Gastrocnemius medialis (tissue), 4 donors: ENCODE results near the gene TTLL5. TPM values are rescaled to one million over a fixed set of nuclear protein-coding genes. Genes with fewer than 3 reads are reported as not detected.

Source experiments
- ATAC-seq, 2 donors: fragments of 150-250 bp; one replicate each; pipeline ENCODE4 v1.9.1; 2016
- DNase-seq, 2 donors: peaks; one replicate each; pipeline ENCODE4 v3.0.0-alpha.2; 2019
- H3K27ac ChIP-seq, 4 donors: fragments of 200-600 bp; sonication (generic); 1 replicate in 1 of 4; 2 replicates in 3 of 4; pipeline ENCODE4 v1.5.1; 2016 to 2018; ENCODE audit warnings: mild to moderate bottlenecking in 2 of 4, moderate library complexity in 1 of 4
- H3K27me3 ChIP-seq, 3 donors: fragments of 200-600 bp; sonication (generic) in 2 of 3; 1 replicate in 1 of 3; 2 replicates in 2 of 3; pipeline versions ENCODE4 v1.5.1 to v1.6.0; 2016 to 2019; ENCODE audit warnings: mild to moderate bottlenecking in 1 of 3, moderate library complexity in 1 of 3
- H3K36me3 ChIP-seq, 2 donors: fragments of 200-600 bp; sonication (generic) in 1 of 2; one replicate each; pipeline ENCODE4 v1.5.1; 2017 to 2018
- H3K4me1 ChIP-seq, 2 donors: fragments of 200-600 bp; sonication (generic) in 1 of 2; one replicate each; pipeline ENCODE4 v1.5.1; 2016 to 2017; ENCODE audit warnings: mild to moderate bottlenecking in 2 of 2
- H3K4me3 ChIP-seq, 4 donors: fragments of 200-600 bp; sonication (generic) in 3 of 4; 1 replicate in 1 of 4; 2 replicates in 3 of 4; pipeline ENCODE4 v1.5.1; 2016 to 2019; ENCODE audit warnings: mild to moderate bottlenecking in 2 of 4
- H3K9me3 ChIP-seq, 3 donors: fragments of 200-600 bp; sonication (generic) in 2 of 3; 1 replicate in 1 of 3; 2 replicates in 2 of 3; pipeline ENCODE4 v1.5.1; 2016 to 2019
- POLR2A ChIP-seq, 2 donors: fragments of 450-650 bp; IDR thresholded peaks; one replicate each; pipeline ENCODE4 v1.6.1; 2017; ENCODE audit warnings: antibody characterized with exemption in 2 of 2, mild to moderate bottlenecking in 2 of 2, moderate library complexity in 2 of 2
- in situ Hi-C, 4 donors: fragments of 200-750 bp; cut with MboI; loops; one replicate each; pipeline versions ENCODE4 v1.15.0 to v1.8.0; 2017; ENCODE audit warnings: low sequenced_read_pairs in 4 of 4
- intact Hi-C: fragments of 100-400 bp; cut with DNase I; formaldehyde crosslinking; loops from one replicate; pipeline ENCODE4 v1.15.1; 2023; ENCODE audit warnings: low total_unique reads
- total RNA-seq, 4 donors: library from RNA; depleted of rRNA; stranded (reverse); fragments of >200 nt; gene quantifications; one replicate each; pipeline versions ENCODE4 v1.1.0 to v1.2.3, GENCODE V29; 2016
- TF ChIP-seq, protein P1 (sequence below), 5 experiments: fragments of 450-650 bp in 3 of 5; fragments of 200-600 bp in 2 of 5; sonication (generic) in 2 of 5; IDR thresholded peaks in 4 of 5; conservative IDR thresholded peaks in 1 of 5; 1 replicate in 4 of 5; 2 replicates in 1 of 5; pipeline ENCODE4 v1.5.1; 2016 to 2019; ENCODE audit warnings: antibody characterized with exemption in 5 of 5, mild to moderate bottlenecking in 3 of 5, moderate library complexity in 3 of 5

The TTLL5 gene
- total RNA-seq, 4 donors from 2014 or later, result 9.1 to 36.0 (median 16.4) TPM

GRCh38 chr14:75717729-75718128, 56.7 kb downstream of the TTLL5 start:
- no peaks in the 10 kb centered on the region for H3K27me3 ChIP-seq
- peak overlapping the region in 1 of 4 donors; percentile 51 for H3K27ac ChIP-seq
- in situ Hi-C loops (loop anchor here in 1 of 4 donors (25.0 kb wide), 1 partner anchor 670 kb away; the partner anchor contains the start of gene ESRRB), intact Hi-C loops (no loop called here)
- H3K36me3 ChIP-seq, result no peaks in the 10 kb centered on the region
- DNase-seq (peak in 1 of 2 donors; percentile 55), ATAC-seq (peak; percentile 40 to 97)
- H3K4me1 ChIP-seq, result peaks cover 29 to 54% of the 10 kb centered on the region in 2 donors
- TF ChIP-seq, protein P1, sequence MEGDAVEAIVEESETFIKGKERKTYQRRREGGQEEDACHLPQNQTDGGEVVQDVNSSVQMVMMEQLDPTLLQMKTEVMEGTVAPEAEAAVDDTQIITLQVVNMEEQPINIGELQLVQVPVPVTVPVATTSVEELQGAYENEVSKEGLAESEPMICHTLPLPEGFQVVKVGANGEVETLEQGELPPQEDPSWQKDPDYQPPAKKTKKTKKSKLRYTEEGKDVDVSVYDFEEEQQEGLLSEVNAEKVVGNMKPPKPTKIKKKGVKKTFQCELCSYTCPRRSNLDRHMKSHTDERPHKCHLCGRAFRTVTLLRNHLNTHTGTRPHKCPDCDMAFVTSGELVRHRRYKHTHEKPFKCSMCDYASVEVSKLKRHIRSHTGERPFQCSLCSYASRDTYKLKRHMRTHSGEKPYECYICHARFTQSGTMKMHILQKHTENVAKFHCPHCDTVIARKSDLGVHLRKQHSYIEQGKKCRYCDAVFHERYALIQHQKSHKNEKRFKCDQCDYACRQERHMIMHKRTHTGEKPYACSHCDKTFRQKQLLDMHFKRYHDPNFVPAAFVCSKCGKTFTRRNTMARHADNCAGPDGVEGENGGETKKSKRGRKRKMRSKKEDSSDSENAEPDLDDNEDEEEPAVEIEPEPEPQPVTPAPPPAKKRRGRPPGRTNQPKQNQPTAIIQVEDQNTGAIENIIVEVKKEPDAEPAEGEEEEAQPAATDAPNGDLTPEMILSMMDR (IDR thresholded peaks at IDR 0.05 in 4 of 5, conservative IDR thresholded peaks at IDR 0.05 in 1 of 5), result no peak
- no peak for TF ChIP-seq POLR2A (IDR thresholded peaks at IDR 0.05)
- no peaks in the 10 kb centered on the region for H3K9me3 ChIP-seq
- H3K4me3 ChIP-seq, result no peak overlapping the region

DNA sequence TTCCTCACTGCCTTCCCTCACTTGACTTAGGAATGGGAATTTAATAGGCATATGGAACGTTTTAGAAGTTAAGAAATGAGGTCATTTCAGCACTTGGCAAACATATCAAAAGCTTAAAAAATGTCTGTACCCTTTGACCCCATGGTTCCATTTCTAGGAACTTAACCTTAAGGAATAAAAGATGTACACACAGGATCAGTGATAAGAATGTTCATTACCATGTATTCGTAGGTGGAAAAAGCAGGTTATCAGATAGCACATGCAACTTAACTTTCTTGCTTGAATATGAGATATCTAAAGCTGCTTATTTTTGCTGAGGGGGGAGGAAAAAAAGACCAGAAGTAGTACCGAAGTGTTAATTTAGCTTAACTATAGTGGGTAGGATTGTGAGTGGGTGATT, 57.2 kb downstream of the TTLL5 start:
- TF ChIP-seq POLR2A (IDR thresholded peaks at IDR 0.05), result no peak
- TF ChIP-seq, protein P1 (IDR thresholded peaks at IDR 0.05 in 4 of 5, conservative IDR thresholded peaks at IDR 0.05 in 1 of 5), result no peak
- H3K4me1 ChIP-seq, result peaks cover 29 to 49% of the 10 kb centered on the region in 2 donors

GRCh38 chr14:75720116-75720515, 59.1 kb downstream of the TTLL5 start:
- H3K4me3 ChIP-seq, result no peak overlapping the region
- ATAC-seq, result no peak
- no peaks in the 10 kb centered on the region for H3K27me3 ChIP-seq
- in situ Hi-C loops (loop anchor here in 1 of 4 donors (25.0 kb wide), 1 partner anchor 667 kb away; the partner anchor contains the start of gene ESRRB), intact Hi-C loops (no loop called here)
- TF ChIP-seq POLR2A (IDR thresholded peaks at IDR 0.05), result no peak
- TF ChIP-seq, protein P1 (IDR thresholded peaks at IDR 0.05 in 4 of 5, conservative IDR thresholded peaks at IDR 0.05 in 1 of 5), result no peak
- H3K36me3 ChIP-seq, result no peaks in the 10 kb centered on the region
- no peak for DNase-seq
- H3K4me1 ChIP-seq, result peaks cover 41 to 63% of the 10 kb centered on the region in 2 donors
- H3K27ac ChIP-seq, result peak overlapping the region in 1 of 4 donors; percentile 78
- no peaks in the 10 kb centered on the region for H3K9me3 ChIP-seq

More for the DNA sequence above, 57.2 kb downstream of the TTLL5 start:
- no peak overlapping the region for H3K4me3 ChIP-seq
- DNase-seq, result no peak
- no peaks in the 10 kb centered on the region for H3K9me3 ChIP-seq
- H3K36me3 ChIP-seq, result no peaks in the 10 kb centered on the region
- intact Hi-C loops (no loop called here), in situ Hi-C loops (loop anchor here in 1 of 4 donors (25.0 kb wide), 1 partner anchor 669 kb away; the partner anchor contains the start of gene ESRRB)
- H3K27ac ChIP-seq, result peak overlapping the region in 1 of 4 donors; percentile 51
- no peak for ATAC-seq
- no peaks in the 10 kb centered on the region for H3K27me3 ChIP-seq

GRCh38 chr14:75720842-75721498, 59.9 kb downstream of the TTLL5 start:
- H3K27me3 ChIP-seq, result no peaks in the 10 kb centered on the region
- H3K9me3 ChIP-seq, result no peaks in the 10 kb centered on the region
- TF ChIP-seq POLR2A (IDR thresholded peaks at IDR 0.05), result no peak
- TF ChIP-seq, protein P1 (IDR thresholded peaks at IDR 0.05 in 4 of 5, conservative IDR thresholded peaks at IDR 0.05 in 1 of 5), result no peak
- H3K4me3 ChIP-seq, result peak overlapping the region in 2 of 4 donors; percentile 6 to 8
- peak overlapping the region; percentile 3 to 78 (median 24) for H3K27ac ChIP-seq
- ATAC-seq (peak in 1 of 2 donors; percentile 22), DNase-seq (peak in 1 of 2 donors; percentile 31)
- H3K4me1 ChIP-seq, result peaks cover 49 to 72% of the 10 kb centered on the region in 2 donors
- intact Hi-C loops (no loop called here), in situ Hi-C loops (loop anchor here in 1 of 4 donors (25.0 kb wide), 1 partner anchor 666 kb away; the partner anchor contains the start of gene ESRRB)
- no peaks in the 10 kb centered on the region for H3K36me3 ChIP-seq
